Psoas muscle (tissue), 8 donors: ENCODE results near the gene PPL. TPM values are rescaled to one million over a fixed set of nuclear protein-coding genes. Genes with fewer than 3 reads are reported as not detected.
A peak's percentile ranks its signal among the peaks of the same experiment; 100 is the strongest.

Experiments
- ATAC-seq, 4 donors: fragments of 200-7000 bp; cut with Tn5 transposase; one replicate each; pipeline ENCODE4 v1.9.1; 2020; ENCODE audit warnings: moderate library complexity in 3 of 4, mild to moderate bottlenecking in 2 of 4
- DNase-seq, 2 donors: peaks; one replicate each; pipeline ENCODE4 v3.0.0-alpha.2; 2020
- H3K27ac ChIP-seq: fragments of 200-600 bp; one replicate; pipeline ENCODE4 v1.8.0; 2022
- H3K27me3 ChIP-seq, 3 donors: fragments of 200-600 bp in 1 of 3; one replicate each; pipeline versions ENCODE4 v1.6.1 to v1.8.0; 2013 to 2022; ENCODE audit warnings: low read length in 2 of 3, mild to moderate bottlenecking in 2 of 3, moderate library complexity in 1 of 3; ENCODE audit not compliant: insufficient read depth in 3 of 3
- H3K36me3 ChIP-seq, 2 donors: fragments of 200-600 bp in 1 of 2; one replicate each; pipeline versions ENCODE4 v1.6.1 to v1.8.0; 2013 to 2022; ENCODE audit warnings: low read depth in 1 of 2, mild to moderate bottlenecking in 1 of 2, moderate library complexity in 1 of 2; ENCODE audit not compliant: insufficient read depth in 1 of 2
- H3K4me1 ChIP-seq: fragments of 200-600 bp; one replicate; pipeline ENCODE4 v1.8.0; 2022
- H3K4me3 ChIP-seq: fragments of 200-600 bp; one replicate; pipeline ENCODE4 v1.8.0; 2022; ENCODE audit warnings: mild to moderate bottlenecking
- H3K9me3 ChIP-seq: fragments of 200-600 bp; one replicate; pipeline ENCODE4 v1.8.0; 2022
- WGBS, 3 donors: extraction: QIAGEN DNeasy Blood & Tissue Kit; methylation state at CpG; one replicate each; pipeline versions ENCODE4 v1.1.6 to v1.1.7; 2013; 5-methylcytosine and 5-hydroxymethylcytosine counted together
- intact Hi-C, 2 donors: fragments of 100-400 bp; cut with DNase I; formaldehyde crosslinking; loops; one replicate each; pipeline versions ENCODE4 v1.11.0 to v1.14.2; 2022
- polyA plus RNA-seq, 3 donors: library from polyadenylated mRNA; stranded (reverse); fragments of 200-250 nt; gene quantifications; one replicate each; pipeline ENCODE4 v1.2.3, GENCODE V29; 2013
- total RNA-seq, 4 donors: library from RNA; stranded (reverse); fragmentation: NEBNext Ultra II Directional in 2 of 4; extraction: Animal tissue kit (Norgen Biotek cat#: 25700) in 2 of 4; gene quantifications; one replicate each; pipeline versions ENCODE4 v1.2.1 to v1.2.4, GENCODE V29; 2021 to 2023
- TF ChIP-seq, protein P1 (sequence below): fragments of 200-600 bp; IDR thresholded peaks from one replicate; pipeline ENCODE4 v1.8.0; 2022; ENCODE audit warnings: antibody characterized with exemption
- donor health status: healthy with polysubstance abuse.
- donor health status: DM: no; HTN: no; CAD: no; lungs with moderate emphysema.
- donor health status: Bipolar disorder and iron deficiency.
- donor health status: healthy.
- donor health status: DM: yes; HTN: yes; CAD: no.
- donor health status: DM: no; HTN: no; CAD: no.
- donor health status: DM: no; HTN: no; CAD: no.
- donor health status: DM: yes; HTN: yes; CAD: no.

The PPL gene
- total and polyA plus RNA-seq, 7 donors: 2.4 to 7.2 (median 4.4) TPM

DNA sequence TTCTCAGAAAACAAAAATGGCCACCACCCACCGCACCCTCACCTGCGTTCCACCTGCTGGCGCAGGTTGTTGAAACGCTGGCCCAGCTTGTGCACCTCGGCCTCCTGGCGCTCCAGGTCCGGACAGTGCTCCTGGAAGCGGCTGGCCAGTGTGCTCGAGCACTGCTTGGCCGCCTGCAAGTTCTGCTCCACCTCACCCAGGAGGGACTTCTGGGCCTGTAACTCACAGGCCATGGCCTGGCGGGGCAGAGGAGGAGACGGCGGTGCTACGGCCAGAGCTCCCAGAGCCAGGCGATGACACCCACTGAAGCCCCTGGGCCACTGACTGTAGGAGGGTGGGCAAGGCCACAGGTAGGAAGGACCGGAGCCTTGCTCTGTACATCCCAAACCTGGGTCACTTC, 46.3 kb downstream of the PPL start:
- H3K4me3 ChIP-seq: no peak overlapping the region
- no peaks in the 10 kb centered on the region for H3K9me3 ChIP-seq
- intact Hi-C loops: no loop called here
- H3K4me1 ChIP-seq: no peaks in the 10 kb centered on the region
- no peak overlapping the region for H3K27ac ChIP-seq
- TF ChIP-seq, protein P1, sequence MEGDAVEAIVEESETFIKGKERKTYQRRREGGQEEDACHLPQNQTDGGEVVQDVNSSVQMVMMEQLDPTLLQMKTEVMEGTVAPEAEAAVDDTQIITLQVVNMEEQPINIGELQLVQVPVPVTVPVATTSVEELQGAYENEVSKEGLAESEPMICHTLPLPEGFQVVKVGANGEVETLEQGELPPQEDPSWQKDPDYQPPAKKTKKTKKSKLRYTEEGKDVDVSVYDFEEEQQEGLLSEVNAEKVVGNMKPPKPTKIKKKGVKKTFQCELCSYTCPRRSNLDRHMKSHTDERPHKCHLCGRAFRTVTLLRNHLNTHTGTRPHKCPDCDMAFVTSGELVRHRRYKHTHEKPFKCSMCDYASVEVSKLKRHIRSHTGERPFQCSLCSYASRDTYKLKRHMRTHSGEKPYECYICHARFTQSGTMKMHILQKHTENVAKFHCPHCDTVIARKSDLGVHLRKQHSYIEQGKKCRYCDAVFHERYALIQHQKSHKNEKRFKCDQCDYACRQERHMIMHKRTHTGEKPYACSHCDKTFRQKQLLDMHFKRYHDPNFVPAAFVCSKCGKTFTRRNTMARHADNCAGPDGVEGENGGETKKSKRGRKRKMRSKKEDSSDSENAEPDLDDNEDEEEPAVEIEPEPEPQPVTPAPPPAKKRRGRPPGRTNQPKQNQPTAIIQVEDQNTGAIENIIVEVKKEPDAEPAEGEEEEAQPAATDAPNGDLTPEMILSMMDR: no peak
- no peak for DNase-seq
- H3K36me3 ChIP-seq: peaks cover 0 to 58% of the 10 kb centered on the region in 2 donors
- H3K27me3 ChIP-seq: no peaks in the 10 kb centered on the region
- whole genome bisulfite sequencing, 3 donors: 93 to 97% (median 94%) methylated on average over 16 of the region's 16 CpGs
- no peak for ATAC-seq

DNA sequence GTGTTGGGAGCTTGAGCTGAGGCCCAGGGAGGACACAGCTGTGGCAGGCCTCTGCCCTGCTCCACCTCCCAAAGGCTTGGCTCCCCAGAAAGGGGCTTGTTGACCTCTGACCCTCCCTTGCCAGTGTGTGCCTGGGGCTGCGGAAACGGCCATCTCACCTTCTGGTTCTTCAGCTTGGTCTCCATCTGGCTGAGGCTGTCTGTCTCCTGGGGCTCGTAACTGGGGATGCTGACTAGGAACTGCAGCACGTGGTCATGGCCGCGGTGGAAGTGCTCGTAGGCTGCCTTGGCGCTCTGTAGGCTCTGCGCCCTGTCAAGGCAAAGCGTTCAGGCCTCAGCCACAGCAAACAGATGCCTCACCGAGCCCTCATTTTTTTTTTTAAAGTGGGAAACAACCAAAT, 46.9 kb downstream of the PPL start:
- Histone ChIP-seq H3K36me3 (peaks cover 0 to 65% of the 10 kb centered on the region in 2 donors), H3K9me3 (no peaks in the 10 kb centered on the region), H3K4me3 (no peak overlapping the region), H3K4me1 (no peaks in the 10 kb centered on the region), H3K27me3 (no peaks in the 10 kb centered on the region), H3K27ac (no peak overlapping the region)
- ATAC-seq (no peak), DNase-seq (no peak)
- intact Hi-C loops: no loop called here
- 72 to 79% (median 77%) methylated on average over 11 of the region's 11 CpGs for WGBS, 3 donors
- TF ChIP-seq, protein P1: no peak

DNA sequence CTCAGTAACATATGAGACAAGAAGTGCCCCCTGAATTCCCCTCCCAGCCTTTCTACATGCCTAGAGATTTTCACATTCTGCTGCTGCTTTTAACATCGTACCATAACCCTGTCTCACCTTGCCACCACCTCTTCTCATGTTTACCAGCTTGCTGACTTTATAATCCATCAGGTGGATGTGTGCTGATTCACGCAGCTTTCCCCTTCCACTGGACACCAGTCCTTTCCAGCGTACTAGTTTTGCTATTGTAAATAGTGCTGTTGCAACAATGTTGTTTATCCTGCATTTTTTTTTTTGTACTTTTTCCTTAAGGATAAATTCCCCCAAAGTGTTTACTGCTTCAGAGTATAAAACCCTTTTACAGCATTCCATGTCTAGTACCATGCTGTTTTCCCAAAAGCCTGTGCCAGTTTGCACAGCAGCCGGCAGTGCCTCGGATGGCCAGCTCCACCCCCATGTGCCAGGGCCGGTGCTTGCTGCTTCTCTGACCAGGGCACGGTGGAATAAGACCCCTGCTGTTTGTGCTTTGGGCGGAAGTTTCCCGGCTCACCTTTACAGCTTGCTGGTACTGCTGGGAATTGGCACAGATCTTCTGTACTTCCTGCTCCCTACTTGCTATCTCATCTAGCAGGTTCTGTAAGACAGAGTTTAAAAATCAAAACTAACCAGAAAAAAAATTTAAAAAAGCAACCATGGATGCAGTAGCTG, 48.4 kb downstream of the PPL start:
- Histone ChIP-seq H3K27ac (no peak overlapping the region), H3K9me3 (no peaks in the 10 kb centered on the region), H3K4me3 (no peak overlapping the region), H3K36me3 (peaks cover 7 to 76% of the 10 kb centered on the region in 2 donors), H3K27me3 (no peaks in the 10 kb centered on the region), H3K4me1 (no peaks in the 10 kb centered on the region)
- TF ChIP-seq, protein P1: no peak
- ATAC-seq (no peak), DNase-seq (no peak)
- 71 to 81% (median 77%) methylated on average over 9 of the region's 9 CpGs for WGBS, 3 donors
- intact Hi-C loops: no loop called here

DNA sequence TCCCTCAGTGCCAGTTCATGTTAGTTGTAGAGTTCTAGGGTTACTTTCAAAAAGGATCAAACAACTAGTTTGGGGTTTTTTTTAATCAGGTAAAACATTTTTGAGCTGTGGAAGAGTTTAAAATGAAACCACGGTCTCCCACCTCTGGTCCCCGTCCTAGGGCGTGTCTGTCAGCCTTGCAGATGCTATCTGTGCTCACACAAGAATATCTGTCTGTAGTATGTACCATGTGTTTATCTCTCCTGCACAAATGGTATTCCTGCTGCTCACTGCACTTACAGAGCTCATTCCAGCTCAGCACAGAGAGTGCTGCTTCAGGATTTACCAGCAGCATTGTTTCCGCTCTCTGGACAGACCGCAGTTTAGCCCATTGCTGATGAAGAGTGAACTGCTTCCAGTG, 50.8 kb downstream of the PPL start:
- H3K27ac ChIP-seq: no peak overlapping the region
- WGBS, 3 donors: 91 to 98% (median 97%) methylated on average over 5 of the region's 5 CpGs
- TF ChIP-seq, protein P1: no peak
- DNase-seq: peak in 1 of 2 donors; percentile 3
- no peak overlapping the region for H3K4me3 ChIP-seq
- intact Hi-C loops: no loop called here
- H3K4me1 ChIP-seq: peaks cover 4% of the 10 kb centered on the region
- H3K36me3 ChIP-seq: peaks cover 12 to 98% of the 10 kb centered on the region in 2 donors
- H3K27me3 ChIP-seq: no peaks in the 10 kb centered on the region
- no peaks in the 10 kb centered on the region for H3K9me3 ChIP-seq
- ATAC-seq: no peak
